ENCODE data around the gene MIR17HG. TPM values are rescaled to one million over a fixed set of nuclear protein-coding genes. Genes with fewer than 3 reads are reported as not detected.
A peak's percentile ranks its signal among the peaks of the same experiment; 100 is the strongest.

Gene MIR17HG
- total and polyA plus RNA-seq, 8 donors, result 2.4 to 7.6 (median 4.8) TPM

DNA sequence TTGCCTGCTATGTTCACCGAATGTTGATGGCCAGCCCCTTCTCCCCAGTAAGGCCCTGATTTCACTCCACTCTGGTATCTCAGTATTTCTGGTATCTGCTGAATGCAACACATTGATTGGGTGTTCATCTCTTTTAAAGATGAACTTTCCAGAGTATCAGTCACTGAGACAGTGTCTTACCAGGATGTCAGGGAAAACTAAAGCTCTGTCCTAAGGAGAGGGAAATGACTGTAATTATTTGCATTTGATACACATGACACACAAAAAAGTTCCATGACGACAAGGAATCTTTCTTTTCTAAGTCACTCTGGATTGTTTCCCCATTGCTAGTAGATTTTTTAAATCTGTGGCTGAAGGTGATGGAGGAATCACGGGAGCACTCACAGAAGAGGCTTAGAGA, 53.2 kb downstream of the MIR17HG start:
- H3K27ac ChIP-seq, result no peak overlapping the region
- peak overlapping the region in 1 of 2 donors; percentile 46 for H3K4me3 ChIP-seq
- DNase-seq (no peak), ATAC-seq (no peak)
- H3K4me1 ChIP-seq, result peaks cover 0 to 19% of the 10 kb centered on the region in 2 donors
- no peaks in the 10 kb centered on the region for H3K36me3 ChIP-seq
- H3K9me3 ChIP-seq, result no peaks in the 10 kb centered on the region
- intact Hi-C loops (cut with DNase I), result no loop called here
- TF ChIP-seq, protein P1, sequence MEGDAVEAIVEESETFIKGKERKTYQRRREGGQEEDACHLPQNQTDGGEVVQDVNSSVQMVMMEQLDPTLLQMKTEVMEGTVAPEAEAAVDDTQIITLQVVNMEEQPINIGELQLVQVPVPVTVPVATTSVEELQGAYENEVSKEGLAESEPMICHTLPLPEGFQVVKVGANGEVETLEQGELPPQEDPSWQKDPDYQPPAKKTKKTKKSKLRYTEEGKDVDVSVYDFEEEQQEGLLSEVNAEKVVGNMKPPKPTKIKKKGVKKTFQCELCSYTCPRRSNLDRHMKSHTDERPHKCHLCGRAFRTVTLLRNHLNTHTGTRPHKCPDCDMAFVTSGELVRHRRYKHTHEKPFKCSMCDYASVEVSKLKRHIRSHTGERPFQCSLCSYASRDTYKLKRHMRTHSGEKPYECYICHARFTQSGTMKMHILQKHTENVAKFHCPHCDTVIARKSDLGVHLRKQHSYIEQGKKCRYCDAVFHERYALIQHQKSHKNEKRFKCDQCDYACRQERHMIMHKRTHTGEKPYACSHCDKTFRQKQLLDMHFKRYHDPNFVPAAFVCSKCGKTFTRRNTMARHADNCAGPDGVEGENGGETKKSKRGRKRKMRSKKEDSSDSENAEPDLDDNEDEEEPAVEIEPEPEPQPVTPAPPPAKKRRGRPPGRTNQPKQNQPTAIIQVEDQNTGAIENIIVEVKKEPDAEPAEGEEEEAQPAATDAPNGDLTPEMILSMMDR (IDR thresholded peaks at IDR 0.05), result no peak
- peaks cover 19 to 61% of the 10 kb centered on the region in 2 donors for H3K27me3 ChIP-seq

DNA sequence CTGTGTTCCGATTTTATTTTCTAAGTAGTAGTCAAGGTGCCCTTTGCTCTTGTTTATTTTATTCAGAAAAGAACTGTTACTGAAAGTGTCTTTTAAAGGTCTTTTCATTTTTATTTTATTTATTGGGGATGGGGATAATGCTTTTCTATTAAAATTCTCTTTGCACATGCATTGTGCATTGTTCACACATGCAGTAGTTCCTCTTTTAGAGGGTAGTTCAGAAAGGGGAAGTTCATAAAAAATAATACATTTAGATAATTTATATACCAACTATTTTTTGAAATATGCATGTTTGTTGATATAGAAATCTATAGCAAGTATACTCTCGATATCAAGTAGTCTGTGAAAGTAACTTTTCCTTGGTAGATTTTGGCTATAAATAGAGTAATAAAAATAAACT, 54.4 kb downstream of the MIR17HG start:
- no peak for ATAC-seq
- Histone ChIP-seq H3K27me3 (peaks cover 13 to 49% of the 10 kb centered on the region in 2 donors), H3K27ac (no peak overlapping the region), H3K4me3 (no peak overlapping the region), H3K4me1 (peaks cover 0 to 19% of the 10 kb centered on the region in 2 donors), H3K9me3 (no peaks in the 10 kb centered on the region), H3K36me3 (no peaks in the 10 kb centered on the region)
- intact Hi-C loops (cut with DNase I), result no loop called here
- TF ChIP-seq, protein P1 (IDR thresholded peaks at IDR 0.05), result no peak
- DNase-seq, result no peak

Other genes with a start within 250 kb of the MIR17HG start
- gene GPC5, start 50.9 kb downstream of the MIR17HG start, total RNA-seq, result 10 to 100 TPM in 1 of 2 donors, 1 to 10 TPM in 1; 9.2 to 19.5 TPM
- 10 to 100 TPM in 4 of 6 donors, 1 to 10 TPM in 2; 9.4 to 15.9 (median 11.5) TPM for gene GPC5, start 50.9 kb downstream of the MIR17HG start, polyA plus RNA-seq (ENCODE audit: insufficient read length in 6 of 6)